Esophagus squamous epithelium (tissue), 5 donors: ENCODE results near the gene AFF3. TPM values are rescaled to one million over a fixed set of nuclear protein-coding genes. Genes with fewer than 3 reads are reported as not detected.

ENCODE experiments used
- DNase-seq: peaks from one replicate; lab custom pipeline; 2025; lab: John Stamatoyannopoulos, UW
- H3K27ac ChIP-seq, 4 donors: fragments of 200-600 bp; sonication (generic); one replicate each; pipeline ENCODE4 v1.5.1; 2016 to 2019; ENCODE audit warnings: mild to moderate bottlenecking in 1 of 4
- H3K27me3 ChIP-seq, 4 donors: fragments of 200-600 bp; sonication (generic); 1 replicate in 3 of 4; 2 replicates in 1 of 4; pipeline versions ENCODE4 v1.5.1 to v1.6.0; 2017 to 2021; ENCODE audit warnings: antibody characterized with exemption in 1 of 4
- H3K36me3 ChIP-seq, 3 donors: fragments of 200-600 bp; sonication (generic); one replicate each; pipeline ENCODE4 v1.5.1; 2016 to 2019
- H3K4me1 ChIP-seq, 3 donors: fragments of 200-600 bp; sonication (generic); one replicate each; pipeline ENCODE4 v1.5.1; 2017 to 2019
- H3K4me3 ChIP-seq, 4 donors: fragments of 200-600 bp; sonication (generic); 1 replicate in 3 of 4; 2 replicates in 1 of 4; pipeline ENCODE4 v1.5.1; 2016 to 2019; ENCODE audit warnings: mild to moderate bottlenecking in 2 of 4, moderate library complexity in 1 of 4
- H3K9me3 ChIP-seq, 3 donors: fragments of 200-600 bp; sonication (generic); one replicate each; pipeline ENCODE4 v1.5.1; 2016 to 2019
- CTCF ChIP-seq, 6 experiments: fragments of 450-650 bp in 4 of 6; fragments of 200-600 bp in 2 of 6; sonication (generic) in 2 of 6; IDR thresholded peaks; one replicate each; pipeline ENCODE4 v1.5.1; 2016 to 2019; ENCODE audit warnings: antibody characterized with exemption in 6 of 6, mild to moderate bottlenecking in 4 of 6, moderate library complexity in 4 of 6
- POLR2A ChIP-seq, 4 donors: fragments of 450-650 bp; IDR thresholded peaks; one replicate each; pipeline ENCODE4 v1.6.1; 2017; ENCODE audit warnings: antibody characterized with exemption in 4 of 4, mild to moderate bottlenecking in 4 of 4, moderate library complexity in 3 of 4
- WGBS, 2 donors: methylation state at CpG; one replicate each; pipeline ENCODE4 v1.1.5; 2018; 5-methylcytosine and 5-hydroxymethylcytosine counted together
- intact Hi-C: fragments of 100-400 bp; cut with DNase I; formaldehyde crosslinking; loops from one replicate; pipeline ENCODE4 v1.15.0; 2022
- total RNA-seq, 4 donors: library from RNA; depleted of rRNA; stranded (reverse); fragments of >200 nt; gene quantifications; one replicate each; pipeline ENCODE4 v1.1.0, GENCODE V29; 2016
- donor health status: DM: yes; HTN: yes; CAD: no.

Gene AFF3
- total RNA-seq, 4 donors from 2014 or later = 1.2 to 9.7 (median 3.8) TPM

GRCh38 chr2:99877963-99878362, 264.4 kb downstream of the AFF3 start:
- WGBS, 2 donors = 72 to 83% methylated on average over 4 of the region's 4 CpGs
- DNase-seq = no peak
- no peak for TF ChIP-seq CTCF (IDR thresholded peaks at IDR 0.05)
- no peak for TF ChIP-seq POLR2A (IDR thresholded peaks at IDR 0.05)

GRCh38 chr2:99876956-99877355, 265.4 kb downstream of the AFF3 start:
- no peak for DNase-seq
- H3K27me3 ChIP-seq = no peaks in the 10 kb centered on the region
- H3K36me3 ChIP-seq = no peaks in the 10 kb centered on the region
- no peaks in the 10 kb centered on the region for H3K4me1 ChIP-seq
- intact Hi-C loops = no loop called here
- no peak for TF ChIP-seq CTCF (IDR thresholded peaks at IDR 0.05)
- no peaks in the 10 kb centered on the region for H3K9me3 ChIP-seq
- H3K27ac ChIP-seq = no peak overlapping the region
- H3K4me3 ChIP-seq = no peak overlapping the region
- 83 to 93% methylated on average over 3 of the region's 3 CpGs for WGBS, 2 donors

More at GRCh38 chr2:99877963-99878362, 264.4 kb downstream of the AFF3 start:
- intact Hi-C loops = no loop called here
- Histone ChIP-seq H3K27me3 (no peaks in the 10 kb centered on the region), H3K4me3 (no peak overlapping the region), H3K27ac (no peak overlapping the region), H3K4me1 (no peaks in the 10 kb centered on the region), H3K36me3 (no peaks in the 10 kb centered on the region), H3K9me3 (no peaks in the 10 kb centered on the region)

- no peak for DNase-seq
- WGBS, 2 donors = 90 to 93% methylated on average over 6 to 7 of the region's 7 CpGs
- H3K36me3 ChIP-seq = no peaks in the 10 kb centered on the region
- H3K4me3 ChIP-seq = no peak overlapping the region
- no peaks in the 10 kb centered on the region for H3K9me3 ChIP-seq
- no peak overlapping the region for H3K27ac ChIP-seq
- no peaks in the 10 kb centered on the region for H3K4me1 ChIP-seq
- TF ChIP-seq POLR2A (IDR thresholded peaks at IDR 0.05) (no peak), CTCF (IDR thresholded peaks at IDR 0.05) (no peak)
- intact Hi-C loops = no loop called here
- no peaks in the 10 kb centered on the region for H3K27me3 ChIP-seq
Measured at GRCh38 chr2:99875627-99876201, 266.7 kb downstream of the AFF3 start.

DNA sequence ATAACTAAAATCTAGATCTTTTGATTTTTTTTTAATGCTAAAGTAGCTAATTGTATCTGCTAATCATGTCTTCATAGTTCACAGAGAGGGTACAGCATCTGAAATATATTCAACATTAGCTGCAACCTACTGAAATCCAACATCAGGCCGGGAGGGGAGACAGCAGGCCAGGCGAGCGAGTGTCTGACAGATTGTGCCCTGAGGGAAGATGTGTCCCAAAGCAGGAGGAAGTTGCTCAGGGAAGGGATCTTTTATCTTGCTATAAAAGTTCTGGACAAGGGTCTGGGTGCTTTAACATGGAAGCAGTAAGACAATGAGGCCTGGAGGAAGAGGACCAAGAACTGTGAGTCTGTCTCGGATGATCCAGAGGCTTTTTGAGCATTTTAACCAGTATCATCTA, 274.1 kb downstream of the AFF3 start:
- intact Hi-C loops = no loop called here
- 65 to 74% methylated on average over 4 of the region's 4 CpGs for WGBS, 2 donors
- H3K9me3 ChIP-seq = no peaks in the 10 kb centered on the region
- no peaks in the 10 kb centered on the region for H3K27me3 ChIP-seq
- TF ChIP-seq POLR2A (IDR thresholded peaks at IDR 0.05) (no peak), CTCF (IDR thresholded peaks at IDR 0.05) (no peak)
- no peak overlapping the region for H3K4me3 ChIP-seq
- peaks cover 0 to 13% (median 0%) of the 10 kb centered on the region in 3 donors for H3K4me1 ChIP-seq
- H3K36me3 ChIP-seq = no peaks in the 10 kb centered on the region
- no peak for DNase-seq
- H3K27ac ChIP-seq = no peak overlapping the region

- Histone ChIP-seq H3K9me3 (no peaks in the 10 kb centered on the region), H3K27me3 (no peaks in the 10 kb centered on the region), H3K4me1 (peaks cover 0 to 13% (median 0%) of the 10 kb centered on the region in 3 donors), H3K36me3 (no peaks in the 10 kb centered on the region), H3K4me3 (no peak overlapping the region), H3K27ac (no peak overlapping the region)
- no peak for DNase-seq
- 26 to 36% methylated on average over 10 of the region's 11 CpGs for WGBS, 2 donors
- TF ChIP-seq POLR2A (IDR thresholded peaks at IDR 0.05) = no peak
- TF ChIP-seq CTCF (IDR thresholded peaks at IDR 0.05) = no peak
- intact Hi-C loops = no loop called here
Measured at GRCh38 chr2:99867770-99868169, 274.6 kb downstream of the AFF3 start.
